ENCODE data around the gene RPS6KA1.

Gene RPS6KA1

DNA sequence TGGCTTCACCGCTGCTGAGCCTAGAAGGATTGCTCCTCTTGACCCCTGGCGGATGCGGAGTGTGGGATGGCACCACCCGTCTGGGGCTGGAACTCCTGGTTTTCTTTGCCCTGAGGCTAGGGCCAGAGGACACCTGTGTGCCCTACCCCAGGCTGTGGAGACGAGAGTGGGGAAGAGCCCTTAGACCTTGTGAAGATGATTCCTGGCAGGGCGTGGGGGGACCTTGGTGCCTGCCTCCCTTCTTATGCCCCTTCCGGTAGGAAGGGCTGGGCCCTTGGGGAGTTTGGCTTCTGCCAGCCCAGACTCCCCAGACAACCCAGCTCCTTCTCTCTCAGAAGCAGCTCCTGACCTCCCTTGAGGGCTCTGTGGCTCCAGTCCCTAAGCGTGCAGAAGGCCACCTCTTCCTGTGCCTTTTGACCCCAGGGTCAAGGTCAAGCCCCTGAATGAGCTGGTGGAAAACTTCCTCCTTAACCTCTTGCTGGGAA is 891 bp downstream of the RPS6KA1 start:
- Histone ChIP-seq H3K9me3 (replicated peaks; ENCODE audit: insufficient read depth, low read length) (no peaks in the 10 kb centered on the region), H3K9ac (ENCODE audit: low read length) (peak overlapping the region; percentile 42; the same call in 1 of the 2 replicates), H3K79me2 (ENCODE audit: low read length) (peaks cover 11% of the 10 kb centered on the region; the same call in 1 of the 2 replicates), H3K4me3 (ENCODE audit: low read length) (peak overlapping the region; percentile 79), H3K4me1 (ENCODE audit: low read length) (peaks cover 15% of the 10 kb centered on the region; the same call in 1 of the 2 replicates), H2AFZ (ENCODE audit: low read length) (peak overlapping the region; percentile 19; the same call in 1 of the 2 replicates), H3K27me3 (replicated peaks; ENCODE audit: insufficient read depth, low read length) (no peaks in the 10 kb centered on the region), H3K9me2 (replicated peaks; ENCODE audit: insufficient read depth, low read length) (no peaks in the 10 kb centered on the region), H3K27ac (ENCODE audit: low read length) (no peak overlapping the region), H3K4me2 (ENCODE audit: low read depth, low read length) (peak overlapping the region; percentile 77), H3K36me3 (replicated peaks; ENCODE audit: insufficient read depth, low read length) (no peaks in the 10 kb centered on the region), H4K20me1 (ENCODE audit: insufficient read depth, low read length) (no peaks in the 10 kb centered on the region), H3F3A (ENCODE audit: insufficient read depth, low read length) (no peaks in the 10 kb centered on the region)
- TF ChIP-seq EZH2 (optimal IDR thresholded peaks at IDR 0.05; ENCODE audit: low read depth, low read length) (no peak), CTCF (IDR thresholded peaks at IDR 0.05; ENCODE audit: low read length) (no peak), EZH2phosphoT487 (IDR thresholded peaks at IDR 0.05; ENCODE audit: low read length) (no peak)
- no peak for DNase-seq

DNA sequence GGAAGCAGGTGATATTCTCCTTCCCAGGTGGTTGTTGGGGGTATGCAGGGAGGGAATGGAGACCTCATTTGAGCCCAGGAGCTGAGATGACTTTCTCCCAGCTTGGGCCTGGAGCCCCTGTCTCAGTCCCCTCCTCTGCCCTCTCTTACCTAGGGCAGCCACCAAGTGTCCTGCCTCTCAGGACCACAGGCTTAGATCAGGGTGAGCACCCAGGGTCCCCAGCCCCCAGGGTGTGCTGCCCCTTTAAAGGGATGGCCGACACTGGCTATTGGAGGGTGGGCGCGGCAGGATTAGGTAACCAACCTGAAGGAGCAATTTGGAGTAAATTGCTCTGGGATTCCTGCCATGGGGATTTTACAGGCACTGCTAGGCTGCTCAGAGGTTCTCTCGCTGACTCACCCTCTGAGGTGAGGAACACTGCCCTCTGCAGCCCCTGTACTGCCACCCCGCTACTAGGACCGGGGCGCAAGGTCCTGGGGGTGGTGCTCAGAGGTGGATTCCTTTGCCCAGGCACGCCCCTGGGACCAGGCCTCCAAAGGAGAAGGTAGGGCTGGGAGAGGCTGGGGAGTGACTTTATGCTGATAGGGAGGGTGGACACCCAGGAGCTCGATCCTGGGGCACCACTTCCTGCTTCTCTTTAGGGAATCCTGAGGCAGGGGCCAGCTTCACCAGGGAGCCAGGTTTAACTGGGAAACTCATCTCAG is 1.5 kb downstream of the RPS6KA1 start:
- Histone ChIP-seq H3K27ac (ENCODE audit: low read length) (no peak overlapping the region), H3K4me1 (ENCODE audit: low read length) (peaks cover 15% of the 10 kb centered on the region; the same call in 1 of the 2 replicates), H3K4me2 (ENCODE audit: low read depth, low read length) (peak overlapping the region; percentile 77; the same call in 1 of the 2 replicates), H3K79me2 (ENCODE audit: low read length) (peaks cover 11% of the 10 kb centered on the region; the same call in 1 of the 2 replicates), H3K9me2 (replicated peaks; ENCODE audit: insufficient read depth, low read length) (no peaks in the 10 kb centered on the region), H3K4me3 (ENCODE audit: low read length) (peak overlapping the region; percentile 79; the same call in 1 of the 2 replicates), H3K9me3 (replicated peaks; ENCODE audit: insufficient read depth, low read length) (no peaks in the 10 kb centered on the region), H2AFZ (ENCODE audit: low read length) (no peak overlapping the region), H3K27me3 (replicated peaks; ENCODE audit: insufficient read depth, low read length) (no peaks in the 10 kb centered on the region), H3K36me3 (replicated peaks; ENCODE audit: insufficient read depth, low read length) (no peaks in the 10 kb centered on the region), H3K9ac (ENCODE audit: low read length) (no peak overlapping the region), H4K20me1 (ENCODE audit: insufficient read depth, low read length) (no peaks in the 10 kb centered on the region), H3F3A (ENCODE audit: insufficient read depth, low read length) (no peaks in the 10 kb centered on the region)
- no peak for DNase-seq
- TF ChIP-seq EZH2phosphoT487 (IDR thresholded peaks at IDR 0.05; ENCODE audit: low read length), result no peak
- TF ChIP-seq CTCF (IDR thresholded peaks at IDR 0.05; ENCODE audit: low read length), result 0 out of 2 replicates have a peak, but pooled peaks have one; percentile 5

DNA sequence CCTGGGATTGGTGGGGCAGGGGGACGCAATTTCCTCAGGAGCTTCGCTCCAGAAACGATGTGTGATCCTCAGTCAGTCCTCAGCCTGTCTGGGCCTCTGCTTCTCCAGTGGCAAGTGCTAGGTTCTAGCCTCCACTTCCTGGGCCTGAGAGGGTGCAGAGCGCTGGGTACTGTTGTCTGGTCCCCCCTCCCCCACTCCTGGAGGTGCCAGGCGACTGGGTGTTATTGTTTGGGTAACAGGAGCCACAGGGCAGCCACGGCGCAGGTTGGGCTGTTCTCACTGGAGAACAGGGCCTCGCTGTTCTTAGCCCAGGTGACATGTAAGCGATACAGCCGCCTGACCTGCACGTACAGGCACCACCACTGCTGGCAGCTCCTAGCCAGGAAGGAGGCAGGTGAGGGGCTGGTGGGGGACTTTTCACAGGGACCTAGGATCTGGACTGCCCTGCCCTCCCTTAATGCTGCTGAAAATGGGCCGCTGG is 2.1 kb downstream of the RPS6KA1 start:
- Histone ChIP-seq H3K4me3 (ENCODE audit: low read length) (no peak overlapping the region), H3K9me2 (replicated peaks; ENCODE audit: insufficient read depth, low read length) (no peaks in the 10 kb centered on the region), H3F3A (ENCODE audit: insufficient read depth, low read length) (no peaks in the 10 kb centered on the region), H3K27me3 (replicated peaks; ENCODE audit: insufficient read depth, low read length) (no peaks in the 10 kb centered on the region), H3K9me3 (replicated peaks; ENCODE audit: insufficient read depth, low read length) (no peaks in the 10 kb centered on the region), H3K79me2 (ENCODE audit: low read length) (peaks cover 11% of the 10 kb centered on the region; the same call in 1 of the 2 replicates), H3K36me3 (replicated peaks; ENCODE audit: insufficient read depth, low read length) (no peaks in the 10 kb centered on the region), H3K27ac (ENCODE audit: low read length) (no peak overlapping the region), H2AFZ (ENCODE audit: low read length) (no peak overlapping the region), H3K4me1 (ENCODE audit: low read length) (peaks cover 15% of the 10 kb centered on the region; the same call in 1 of the 2 replicates), H4K20me1 (ENCODE audit: insufficient read depth, low read length) (no peaks in the 10 kb centered on the region), H3K9ac (ENCODE audit: low read length) (no peak overlapping the region), H3K4me2 (ENCODE audit: low read depth, low read length) (no peak overlapping the region)
- DNase-seq, result no peak
- TF ChIP-seq EZH2phosphoT487 (IDR thresholded peaks at IDR 0.05; ENCODE audit: low read length) (no peak), EZH2 (optimal IDR thresholded peaks at IDR 0.05; ENCODE audit: low read depth, low read length) (no peak), CTCF (IDR thresholded peaks at IDR 0.05; ENCODE audit: low read length) (no peak)

Measured in MM.1S (cell line).